GM19324 (cell line): ENCODE measurements around the gene FAM25C.
"Not testable (repeated sequence)": the region's sequence is repeated elsewhere in the genome, so short reads cannot be mapped to it uniquely, and the experiment has no call there.

Experiments
- ATAC-seq: cut with Tn5 transposase; IDR thresholded peaks from one replicate; pipeline ENCODE4 v1.9.1; 2021; ENCODE audit warnings: mild to moderate bottlenecking, moderate library complexity; ENCODE audit not compliant: unreplicated experiment, low FRiP score

FAM25C gene

DNA sequence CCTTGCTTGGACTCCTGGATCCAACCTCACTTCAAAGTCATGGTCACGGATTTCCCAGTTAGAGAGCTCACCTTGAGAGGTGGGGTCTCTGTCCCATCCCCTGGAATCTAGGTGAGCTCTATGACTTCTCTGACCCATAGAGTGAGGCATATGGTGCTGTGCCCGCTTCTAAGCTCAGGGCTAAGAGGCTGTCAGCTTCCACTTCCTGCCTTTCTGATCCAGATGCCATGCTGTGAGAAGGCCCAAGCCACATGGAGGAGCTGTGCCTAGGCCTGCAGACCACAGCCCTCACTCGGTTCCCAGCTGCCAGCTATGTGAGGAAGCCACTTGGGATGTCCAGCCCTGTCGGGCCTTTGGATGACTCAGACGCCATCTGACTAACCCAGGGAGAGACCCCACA is 39.9 kb downstream of the FAM25C start:
- not testable (repeated sequence) for ATAC-seq

- ATAC-seq, result not testable (repeated sequence)
Observed at GRCh38 chr10:47957158-47957557, 42.4 kb downstream of the FAM25C start.

DNA sequence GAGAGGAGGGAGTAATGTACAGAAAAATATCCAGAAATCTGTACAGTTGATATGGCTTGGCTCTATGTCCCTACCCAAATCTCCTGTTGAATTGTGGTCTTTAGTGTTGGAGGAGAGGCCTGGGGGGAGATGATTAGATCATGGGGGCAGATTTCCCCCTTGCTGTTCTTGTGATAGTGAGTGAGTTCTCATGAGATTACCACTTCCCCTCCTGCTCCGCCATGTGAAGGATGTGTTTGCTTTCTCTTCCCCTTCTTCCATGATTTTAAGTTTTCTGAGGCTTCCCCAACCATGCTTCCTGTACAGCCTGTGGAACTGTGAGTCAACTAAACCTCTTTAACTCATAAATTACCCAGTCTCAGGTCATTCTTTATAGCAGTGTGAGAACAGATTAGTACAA is 52.2 kb downstream of the FAM25C start:
- ATAC-seq, result not testable (repeated sequence)
